Skeletal muscle satellite cell (primary cell): ENCODE data around the gene TCEA2. TPM values are rescaled to one million over a fixed set of nuclear protein-coding genes. Genes with fewer than 3 reads are reported as not detected.

Experiments used
- small RNA-seq: library from RNA; depleted of rRNA; stranded (forward); fragments of <200 nt; gene quantifications from one replicate; pipeline ENCODE3, GENCODE V24; 2012

Gene TCEA2

Small RNA genes within 50 kb of the gene (small RNA-seq; reads per million reads assigned to genes)
- gene AL355803.1: not detected
- not detected for gene MIR6813
